Tibial artery (tissue), 4 donors: ENCODE measurements around the gene IL37.

Experiments used
- DNase-seq, 2 donors: peaks; one replicate each; pipeline ENCODE4 v3.0.0-alpha.2; 2019
- H3K27ac ChIP-seq, 2 donors: fragments of 200-600 bp; sonication (generic) in 1 of 2; 1 replicate in 1 of 2; 2 replicates in 1 of 2; pipeline ENCODE4 v1.5.1; 2018 to 2019; ENCODE audit warnings: mild to moderate bottlenecking in 1 of 2
- H3K27me3 ChIP-seq, 2 donors: fragments of 200-600 bp; sonication (generic) in 1 of 2; one replicate each; pipeline versions ENCODE4 v1.5.1 to v1.6.0; 2016 to 2019
- H3K36me3 ChIP-seq, 3 donors: fragments of 200-600 bp; sonication (generic) in 2 of 3; one replicate each; pipeline ENCODE4 v1.5.1; 2016 to 2019; ENCODE audit warnings: mild to moderate bottlenecking in 2 of 3
- H3K4me1 ChIP-seq, 4 donors: fragments of 200-600 bp; sonication (generic) in 2 of 4; 1 replicate in 3 of 4; 2 replicates in 1 of 4; pipeline ENCODE4 v1.5.1; 2016 to 2019
- H3K4me3 ChIP-seq, 2 donors: fragments of 200-600 bp; sonication (generic) in 1 of 2; 1 replicate in 1 of 2; 2 replicates in 1 of 2; pipeline ENCODE4 v1.5.1; 2018 to 2019; ENCODE audit warnings: mild to moderate bottlenecking in 2 of 2
- H3K9me3 ChIP-seq, 3 donors: fragments of 200-600 bp; sonication (generic) in 1 of 3; one replicate each; pipeline ENCODE4 v1.5.1; 2016 to 2019
- intact Hi-C: fragments of 100-400 bp; cut with DNase I; formaldehyde crosslinking; loops from one replicate; pipeline ENCODE4 v1.15.0; 2023; ENCODE audit warnings: low total_unique reads
- TF ChIP-seq, protein P1 (sequence below), 2 experiments: fragments of 200-600 bp in 1 of 2; fragments of 450-650 bp in 1 of 2; IDR thresholded peaks; one replicate each; pipeline ENCODE4 v1.5.1; 2017 to 2019; ENCODE audit warnings: antibody characterized with exemption in 2 of 2, mild to moderate bottlenecking in 1 of 2, moderate library complexity in 1 of 2

IL37 gene, protein sequence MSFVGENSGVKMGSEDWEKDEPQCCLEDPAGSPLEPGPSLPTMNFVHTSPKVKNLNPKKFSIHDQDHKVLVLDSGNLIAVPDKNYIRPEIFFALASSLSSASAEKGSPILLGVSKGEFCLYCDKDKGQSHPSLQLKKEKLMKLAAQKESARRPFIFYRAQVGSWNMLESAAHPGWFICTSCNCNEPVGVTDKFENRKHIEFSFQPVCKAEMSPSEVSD

GRCh38 chr2:112910865-112911264 is at the start of gene IL37:
Gene IL37 (plus strand): TSS chr2:112911165. CDS start chr2:112913013, 1,848 bp downstream.
- no peaks in the 10 kb centered on the region for H3K27me3 ChIP-seq
- H3K4me3 ChIP-seq, result no peak within 1 kb of the TSS
- no peak for DNase-seq
- no peaks in the 10 kb centered on the region for H3K36me3 ChIP-seq
- H3K27ac ChIP-seq, result no peak within 1 kb of the TSS
- no peaks in the 10 kb centered on the region for H3K9me3 ChIP-seq
- intact Hi-C loops, result no loop called here
- H3K4me1 ChIP-seq, result no peaks in the 10 kb centered on the region
- TF ChIP-seq, protein P1, sequence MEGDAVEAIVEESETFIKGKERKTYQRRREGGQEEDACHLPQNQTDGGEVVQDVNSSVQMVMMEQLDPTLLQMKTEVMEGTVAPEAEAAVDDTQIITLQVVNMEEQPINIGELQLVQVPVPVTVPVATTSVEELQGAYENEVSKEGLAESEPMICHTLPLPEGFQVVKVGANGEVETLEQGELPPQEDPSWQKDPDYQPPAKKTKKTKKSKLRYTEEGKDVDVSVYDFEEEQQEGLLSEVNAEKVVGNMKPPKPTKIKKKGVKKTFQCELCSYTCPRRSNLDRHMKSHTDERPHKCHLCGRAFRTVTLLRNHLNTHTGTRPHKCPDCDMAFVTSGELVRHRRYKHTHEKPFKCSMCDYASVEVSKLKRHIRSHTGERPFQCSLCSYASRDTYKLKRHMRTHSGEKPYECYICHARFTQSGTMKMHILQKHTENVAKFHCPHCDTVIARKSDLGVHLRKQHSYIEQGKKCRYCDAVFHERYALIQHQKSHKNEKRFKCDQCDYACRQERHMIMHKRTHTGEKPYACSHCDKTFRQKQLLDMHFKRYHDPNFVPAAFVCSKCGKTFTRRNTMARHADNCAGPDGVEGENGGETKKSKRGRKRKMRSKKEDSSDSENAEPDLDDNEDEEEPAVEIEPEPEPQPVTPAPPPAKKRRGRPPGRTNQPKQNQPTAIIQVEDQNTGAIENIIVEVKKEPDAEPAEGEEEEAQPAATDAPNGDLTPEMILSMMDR (IDR thresholded peaks at IDR 0.05), result no peak

DNA sequence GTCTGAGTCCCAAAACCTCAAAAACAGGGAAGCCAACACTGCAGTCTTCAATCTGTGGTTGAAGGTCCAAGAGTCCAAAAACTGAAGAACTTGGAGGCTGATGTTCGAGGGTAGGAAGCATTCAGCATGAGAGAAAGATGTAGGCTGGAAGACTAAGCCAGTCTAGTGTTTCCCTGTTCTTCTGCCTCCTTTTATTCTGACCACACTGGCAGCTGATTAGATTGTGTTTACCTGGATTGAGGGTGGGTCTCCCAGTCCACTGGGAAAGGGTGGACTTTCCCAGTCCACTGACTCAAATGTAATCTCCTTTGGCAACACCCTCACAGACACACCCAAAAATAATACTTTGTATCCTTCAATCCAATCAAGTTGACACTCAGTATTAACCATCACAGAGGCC is 46.9 kb upstream of the IL37 start:
- intact Hi-C loops, result no loop called here
- no peak for DNase-seq
- H3K4me3 ChIP-seq, result no peak overlapping the region

DNA sequence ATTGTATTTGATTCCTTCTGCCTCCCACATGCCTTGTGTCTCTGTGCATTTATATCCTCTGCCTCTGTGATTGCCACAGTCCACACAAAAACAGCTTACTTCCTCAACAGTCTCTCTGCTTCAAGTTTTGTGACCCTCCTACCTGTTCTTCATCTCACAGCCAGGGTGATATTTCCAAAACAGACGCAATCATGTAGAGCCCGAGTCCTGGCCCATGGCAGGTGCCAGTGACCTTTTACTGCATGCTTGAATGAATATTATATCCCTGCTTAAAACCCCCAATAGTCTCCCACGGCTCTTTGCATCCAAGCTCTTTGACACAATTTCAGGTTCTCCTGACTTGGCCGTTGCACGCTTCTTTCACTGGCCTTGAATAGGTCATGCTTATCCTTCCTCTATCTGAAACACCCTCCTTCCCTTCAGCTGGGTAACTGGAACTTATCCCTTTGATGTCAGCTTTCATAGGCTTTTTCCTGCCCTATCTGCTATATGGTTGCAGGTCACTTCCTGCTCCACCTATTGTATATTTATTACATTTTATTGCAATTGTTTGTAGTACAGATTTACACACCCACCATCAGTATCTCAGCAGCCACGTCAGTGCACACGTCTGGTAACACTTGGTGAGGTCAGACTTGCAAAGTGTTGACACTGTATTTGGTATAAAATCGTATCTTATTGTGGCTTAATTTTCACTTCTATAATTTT is 44.7 kb upstream of the IL37 start:
- H3K27ac ChIP-seq, result no peak overlapping the region
- no peaks in the 10 kb centered on the region for H3K36me3 ChIP-seq
- no peaks in the 10 kb centered on the region for H3K9me3 ChIP-seq
- intact Hi-C loops, result no loop called here
- no peak for DNase-seq
- H3K4me1 ChIP-seq, result no peaks in the 10 kb centered on the region
- TF ChIP-seq, protein P1 (IDR thresholded peaks at IDR 0.05), result no peak
- peaks cover 0 to 3% of the 10 kb centered on the region in 2 donors for H3K27me3 ChIP-seq
- H3K4me3 ChIP-seq, result no peak overlapping the region

More for the DNA sequence above, 46.9 kb upstream of the IL37 start:
- Histone ChIP-seq H3K9me3 (no peaks in the 10 kb centered on the region), H3K4me1 (no peaks in the 10 kb centered on the region), H3K27ac (no peak overlapping the region), H3K36me3 (no peaks in the 10 kb centered on the region), H3K27me3 (no peaks in the 10 kb centered on the region)
- TF ChIP-seq, protein P1 (IDR thresholded peaks at IDR 0.05), result no peak

DNA sequence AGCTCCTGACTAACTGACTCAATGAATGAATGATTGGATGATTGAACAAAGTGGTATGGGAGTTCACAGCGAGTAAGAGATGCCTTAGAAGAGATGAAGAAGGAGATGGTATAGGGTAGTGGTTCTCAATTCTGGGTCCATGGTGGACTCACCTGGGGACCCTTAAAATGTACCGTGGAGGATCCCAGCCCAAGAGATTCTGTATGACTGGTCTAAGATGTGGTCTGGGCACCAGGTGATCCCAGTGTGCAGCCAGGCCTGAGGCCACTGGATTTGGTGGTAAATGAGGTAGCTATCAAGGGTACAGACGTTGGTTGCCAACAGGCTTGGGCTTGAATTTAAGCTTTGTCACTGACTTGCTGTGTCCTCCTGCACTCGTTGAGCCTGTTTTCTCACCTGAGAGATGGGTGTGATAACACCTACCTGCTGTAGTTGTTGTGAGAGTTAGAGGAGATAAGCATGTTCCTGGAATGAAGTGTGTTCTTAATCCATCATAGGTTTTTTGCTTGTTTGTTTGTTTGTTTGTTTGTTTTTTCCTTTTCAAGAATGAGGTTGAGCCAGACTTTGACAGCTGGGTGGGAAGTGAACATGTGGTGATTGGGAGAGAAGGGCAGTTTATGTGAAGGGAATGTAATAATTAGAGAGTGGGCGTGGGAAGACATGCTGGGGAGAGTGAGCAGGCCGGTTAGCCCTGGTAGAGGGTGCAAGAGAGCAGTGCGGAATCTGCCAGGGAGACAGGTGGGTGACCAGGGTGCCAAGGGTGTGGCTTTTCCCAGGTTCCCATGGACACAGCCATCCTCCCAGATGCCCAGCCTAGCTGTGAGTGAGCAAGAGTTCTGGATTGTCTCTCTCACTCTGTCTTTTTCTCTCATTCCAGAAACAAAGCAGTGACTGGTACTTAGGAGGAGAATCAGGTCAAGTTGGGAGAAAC is 43.0 kb upstream of the IL37 start:
- Histone ChIP-seq H3K4me3 (no peak overlapping the region), H3K27ac (no peak overlapping the region), H3K9me3 (no peaks in the 10 kb centered on the region), H3K4me1 (no peaks in the 10 kb centered on the region), H3K36me3 (no peaks in the 10 kb centered on the region), H3K27me3 (peaks cover 0 to 3% of the 10 kb centered on the region in 2 donors)
- intact Hi-C loops, result no loop called here
- DNase-seq, result peak in 1 of 2 donors; percentile 31
- TF ChIP-seq, protein P1 (IDR thresholded peaks at IDR 0.05), result no peak

DNA sequence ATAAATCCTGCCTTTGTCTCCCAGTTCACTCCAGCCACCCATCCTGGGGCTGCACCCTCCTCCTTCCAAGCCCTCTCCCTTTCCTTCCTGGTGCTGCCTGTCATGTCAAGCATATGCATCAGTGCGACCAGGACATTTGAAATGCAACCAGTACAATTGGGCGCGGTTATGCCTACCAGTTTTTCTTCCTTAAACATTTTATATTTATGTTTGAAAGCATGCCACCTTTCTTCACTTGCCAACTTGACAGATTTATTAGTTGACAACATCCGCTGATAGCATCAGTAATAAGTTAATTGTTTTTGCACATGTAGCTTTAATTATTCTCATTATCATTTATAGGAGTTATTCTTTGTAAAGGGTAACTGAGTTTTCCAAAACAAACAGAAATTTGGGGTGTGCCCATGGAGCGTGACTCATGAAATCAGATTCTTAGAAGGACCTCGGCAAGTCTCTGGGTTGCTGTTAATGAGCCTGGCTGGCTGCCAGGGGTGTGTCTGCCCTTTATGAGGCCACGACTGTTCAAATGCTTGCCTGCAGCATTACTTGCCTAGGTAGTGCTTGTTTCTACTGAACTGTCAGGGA is 41.6 kb upstream of the IL37 start:
- H3K4me1 ChIP-seq, result no peaks in the 10 kb centered on the region
- H3K27ac ChIP-seq, result no peak overlapping the region
- no peaks in the 10 kb centered on the region for H3K9me3 ChIP-seq
- TF ChIP-seq, protein P1 (IDR thresholded peaks at IDR 0.05), result no peak
- H3K36me3 ChIP-seq, result no peaks in the 10 kb centered on the region
- H3K4me3 ChIP-seq, result no peak overlapping the region
- intact Hi-C loops, result no loop called here
- H3K27me3 ChIP-seq, result peaks cover 0 to 3% of the 10 kb centered on the region in 2 donors
- DNase-seq, result peak; percentile 49 to 61
